ENCODE results near the gene CPSF4L. TPM values are rescaled to one million over a fixed set of nuclear protein-coding genes. Genes with fewer than 3 reads are reported as not detected.
A peak's percentile ranks its signal among the peaks of the same experiment; 100 is the strongest.

CPSF4L gene
- total RNA-seq, 2 experiments from 2014 or later, result not detected

- Mint-ChIP-seq H3K36me3 (no peaks in the 10 kb centered on the region), H3K27ac (no peak overlapping the region), H3K4me3 (no peak overlapping the region), H3K9me3 (ENCODE audit: low read depth) (no peaks in the 10 kb centered on the region), H3K27me3 (peaks cover 3% of the 10 kb centered on the region), H3K4me1 (peaks cover 1% of the 10 kb centered on the region)
- CTCF ChIA-PET, result no interaction called here
- ATAC-seq (no peak), DNase-seq (no peak)
These were observed 38.7 kb upstream of the CPSF4L start for GRCh38 chr17:73300392-73300791.

GRCh38 chr17:73297934-73298861 lies 36.5 kb upstream of the CPSF4L start:
- H3K4me1 Mint-ChIP-seq, result no peaks in the 10 kb centered on the region
- no peaks in the 10 kb centered on the region for H3K36me3 Mint-ChIP-seq
- ATAC-seq, result no peak
- CTCF ChIA-PET, result interaction anchor here (1.2 kb wide), 1 partner anchor 43 kb away, joined by 4 read pairs; no protein-coding TSS in a partner anchor
- DNase-seq, result no peak
- H3K27me3 Mint-ChIP-seq, result peaks cover under 1% of the 10 kb centered on the region
- H3K27ac Mint-ChIP-seq, result no peak overlapping the region
- H3K9me3 Mint-ChIP-seq (ENCODE audit: low read depth), result no peaks in the 10 kb centered on the region
- no peak overlapping the region for H3K4me3 Mint-ChIP-seq

- Mint-ChIP-seq H3K27me3 (peaks cover 6% of the 10 kb centered on the region), H3K27ac (no peak overlapping the region), H3K4me3 (no peak overlapping the region), H3K36me3 (no peaks in the 10 kb centered on the region), H3K9me3 (ENCODE audit: low read depth) (no peaks in the 10 kb centered on the region), H3K4me1 (peaks cover 19% of the 10 kb centered on the region)
- ATAC-seq (no peak), DNase-seq (no peak)
- CTCF ChIA-PET, result no interaction called here
These were observed 31.8 kb upstream of the CPSF4L start for GRCh38 chr17:73293480-73293911.

GRCh38 chr17:73293031-73293430 lies 31.4 kb upstream of the CPSF4L start:
- Mint-ChIP-seq H3K27ac (no peak overlapping the region), H3K36me3 (no peaks in the 10 kb centered on the region), H3K4me1 (peaks cover 19% of the 10 kb centered on the region), H3K9me3 (ENCODE audit: low read depth) (no peaks in the 10 kb centered on the region), H3K27me3 (peaks cover 6% of the 10 kb centered on the region), H3K4me3 (no peak overlapping the region)
- no peak for DNase-seq
- CTCF ChIA-PET, result no interaction called here
- ATAC-seq, result no peak

GRCh38 chr17:73292031-73292531 lies 30.4 kb upstream of the CPSF4L start:
- DNase-seq (no peak), ATAC-seq (no peak)
- Mint-ChIP-seq H3K4me1 (peaks cover 19% of the 10 kb centered on the region), H3K27ac (no peak overlapping the region), H3K27me3 (peaks cover 6% of the 10 kb centered on the region), H3K36me3 (no peaks in the 10 kb centered on the region), H3K4me3 (no peak overlapping the region), H3K9me3 (ENCODE audit: low read depth) (no peaks in the 10 kb centered on the region)
- CTCF ChIA-PET, result interaction anchor here (1.2 to 1.3 kb wide), 3 partner anchors 18 to 78 kb away, joined by 3 to 5 read pairs (median 4); no protein-coding TSS in a partner anchor

- H3K27ac Mint-ChIP-seq, result peak overlapping the region; percentile 28
- ATAC-seq, result peak; percentile 47
- H3K36me3 Mint-ChIP-seq, result no peaks in the 10 kb centered on the region
- H3K4me3 Mint-ChIP-seq, result no peak overlapping the region
- H3K9me3 Mint-ChIP-seq (ENCODE audit: low read depth), result no peaks in the 10 kb centered on the region
- H3K4me1 Mint-ChIP-seq, result peaks cover 19% of the 10 kb centered on the region
- H3K27me3 Mint-ChIP-seq, result peaks cover 6% of the 10 kb centered on the region
- DNase-seq, result peak; percentile 48
- CTCF ChIA-PET, result interaction anchor here (1.2 to 1.3 kb wide), 3 partner anchors 19 to 79 kb away, joined by 3 to 5 read pairs (median 4); no protein-coding TSS in a partner anchor
These were observed 29.7 kb upstream of the CPSF4L start for GRCh38 chr17:73291260-73291801.

GRCh38 chr17:73290399-73291259 lies 28.9 kb upstream of the CPSF4L start:
- no peaks in the 10 kb centered on the region for H3K9me3 Mint-ChIP-seq (ENCODE audit: low read depth)
- peak; percentile 35 for ATAC-seq
- no peak overlapping the region for H3K4me3 Mint-ChIP-seq

GRCh38 chr17:73289549-73290254 lies 28.0 kb upstream of the CPSF4L start:
- H3K27me3 Mint-ChIP-seq, result peaks cover 6% of the 10 kb centered on the region
- no peaks in the 10 kb centered on the region for H3K9me3 Mint-ChIP-seq (ENCODE audit: low read depth)
- H3K4me3 Mint-ChIP-seq, result no peak overlapping the region
- DNase-seq (no peak), ATAC-seq (no peak)
- peaks cover 19% of the 10 kb centered on the region for H3K4me1 Mint-ChIP-seq
- CTCF ChIA-PET, result interaction anchor here (0.7 kb wide), 1 partner anchor 80 kb away, joined by 3 read pairs; no protein-coding TSS in a partner anchor
- no peaks in the 10 kb centered on the region for H3K36me3 Mint-ChIP-seq
- no peak overlapping the region for H3K27ac Mint-ChIP-seq

More at GRCh38 chr17:73290399-73291259, 28.9 kb upstream of the CPSF4L start:
- no peak for DNase-seq
- Mint-ChIP-seq H3K27me3 (peaks cover 6% of the 10 kb centered on the region), H3K4me1 (peaks cover 19% of the 10 kb centered on the region), H3K36me3 (no peaks in the 10 kb centered on the region), H3K27ac (peak overlapping the region; percentile 28)
- CTCF ChIA-PET, result interaction anchor here (0.7 to 1.3 kb wide), 4 partner anchors 20 to 79 kb away, joined by 3 to 5 read pairs (median 4); no protein-coding TSS in a partner anchor

GRCh38 chr17:73288534-73289302 lies 27.0 kb upstream of the CPSF4L start:
- ATAC-seq (no peak), DNase-seq (no peak)
- Mint-ChIP-seq H3K9me3 (ENCODE audit: low read depth) (no peaks in the 10 kb centered on the region), H3K27ac (no peak overlapping the region), H3K36me3 (no peaks in the 10 kb centered on the region), H3K27me3 (peaks cover 6% of the 10 kb centered on the region), H3K4me1 (peaks cover 19% of the 10 kb centered on the region), H3K4me3 (no peak overlapping the region)
- CTCF ChIA-PET, result no interaction called here

GRCh38 chr17:73286863-73287296 lies 25.2 kb upstream of the CPSF4L start:
- no peaks in the 10 kb centered on the region for H3K9me3 Mint-ChIP-seq (ENCODE audit: low read depth)
- no peak overlapping the region for H3K4me3 Mint-ChIP-seq

GRCh38 chr17:73285916-73286862 lies 24.5 kb upstream of the CPSF4L start:
- no peak overlapping the region for H3K4me3 Mint-ChIP-seq
- no peak overlapping the region for H3K27ac Mint-ChIP-seq
- peaks cover 3% of the 10 kb centered on the region for H3K27me3 Mint-ChIP-seq
- DNase-seq, result no peak
- H3K4me1 Mint-ChIP-seq, result peaks cover 10% of the 10 kb centered on the region
- no peaks in the 10 kb centered on the region for H3K36me3 Mint-ChIP-seq
- CTCF ChIA-PET, result no interaction called here
- no peaks in the 10 kb centered on the region for H3K9me3 Mint-ChIP-seq (ENCODE audit: low read depth)
- ATAC-seq, result no peak

More at GRCh38 chr17:73286863-73287296, 25.2 kb upstream of the CPSF4L start:
- DNase-seq (no peak), ATAC-seq (no peak)
- CTCF ChIA-PET, result no interaction called here
- Mint-ChIP-seq H3K4me1 (peaks cover 17% of the 10 kb centered on the region), H3K36me3 (no peaks in the 10 kb centered on the region), H3K27me3 (peaks cover 3% of the 10 kb centered on the region), H3K27ac (no peak overlapping the region)
